ENCODE results near the gene PCMT1.

Gene PCMT1

GRCh38 chr6:149857541-149857940 is 108.0 kb downstream of the PCMT1 start:
- Histone ChIP-seq H3K4me1 (0 out of 2 replicates have a peak, but pooled peaks cover 3% of the 10 kb centered on the region), H3K36me3 (no peaks in the 10 kb centered on the region), H3K9me3 (no peaks in the 10 kb centered on the region), H3K27me3 (no peaks in the 10 kb centered on the region), H3K4me3 (ENCODE audit: low read depth, low read length) (no peak overlapping the region)
- TF ChIP-seq CTCF (IDR thresholded peaks at IDR 0.05; ENCODE audit: low read depth, low read length) = no peak
- DNase-seq = no peak

GRCh38 chr6:149859368-149859767 is 109.8 kb downstream of the PCMT1 start:
- no peak for DNase-seq
- H3K4me1 ChIP-seq = 0 out of 2 replicates have a peak, but pooled peaks cover 3% of the 10 kb centered on the region

GRCh38 chr6:149859938-149860337 is 110.4 kb downstream of the PCMT1 start:
- no peaks in the 10 kb centered on the region for H3K9me3 ChIP-seq
- no peaks in the 10 kb centered on the region for H3K36me3 ChIP-seq
- no peak for TF ChIP-seq CTCF (IDR thresholded peaks at IDR 0.05; ENCODE audit: low read depth, low read length)
- H3K27me3 ChIP-seq = no peaks in the 10 kb centered on the region
- H3K4me1 ChIP-seq = 0 out of 2 replicates have a peak, but pooled peaks cover 3% of the 10 kb centered on the region
- no peak overlapping the region for H3K4me3 ChIP-seq (ENCODE audit: low read depth, low read length)
- DNase-seq = no peak

More at GRCh38 chr6:149859368-149859767, 109.8 kb downstream of the PCMT1 start:
- Histone ChIP-seq H3K9me3 (no peaks in the 10 kb centered on the region), H3K36me3 (no peaks in the 10 kb centered on the region), H3K4me3 (ENCODE audit: low read depth, low read length) (no peak overlapping the region), H3K27me3 (no peaks in the 10 kb centered on the region)
- no peak for TF ChIP-seq CTCF (IDR thresholded peaks at IDR 0.05; ENCODE audit: low read depth, low read length)

GRCh38 chr6:149860513-149860833 is 110.9 kb downstream of the PCMT1 start:
- no peaks in the 10 kb centered on the region for H3K9me3 ChIP-seq
- no peak for TF ChIP-seq CTCF (IDR thresholded peaks at IDR 0.05; ENCODE audit: low read depth, low read length)
- no peaks in the 10 kb centered on the region for H3K36me3 ChIP-seq
- no peaks in the 10 kb centered on the region for H3K27me3 ChIP-seq
- 0 out of 2 replicates have a peak, but pooled peaks cover 3% of the 10 kb centered on the region for H3K4me1 ChIP-seq
- no peak for DNase-seq
- no peak overlapping the region for H3K4me3 ChIP-seq (ENCODE audit: low read depth, low read length)

Measured in BE2C (cell line).